ENCODE results near the gene C20orf202.
A peak's percentile ranks its signal among the peaks of the same experiment; 100 is the strongest.

C20orf202 gene

GRCh38 chr20:1185316-1185741, 17.9 kb upstream of the C20orf202 start:
- no peak for DNase-seq

GRCh38 chr20:1185790-1186334, 17.4 kb upstream of the C20orf202 start:
- DNase-seq = peak; percentile 37 to 41

GRCh38 chr20:1186367-1186991, 16.8 kb upstream of the C20orf202 start:
- DNase-seq = no peak

- no peak for DNase-seq
Measured at GRCh38 chr20:1187605-1188171, 15.6 kb upstream of the C20orf202 start.

GRCh38 chr20:1188347-1188746, 14.9 kb upstream of the C20orf202 start:
- no peak for DNase-seq

- DNase-seq = no peak
Measured at GRCh38 chr20:1189827-1190226, 13.4 kb upstream of the C20orf202 start.

GRCh38 chr20:1190847-1191246, 12.4 kb upstream of the C20orf202 start:
- DNase-seq = no peak

GRCh38 chr20:1191299-1191698, 12.0 kb upstream of the C20orf202 start:
- DNase-seq = no peak

- no peak for DNase-seq
Measured at GRCh38 chr20:1195226-1195625, 8.0 kb upstream of the C20orf202 start.

GRCh38 chr20:1196634-1197033, 6.6 kb upstream of the C20orf202 start:
- no peak for DNase-seq

GRCh38 chr20:1197801-1198200, 5.5 kb upstream of the C20orf202 start:
- no peak for DNase-seq

- no peak for DNase-seq
Measured at GRCh38 chr20:1198751-1199150, 4.5 kb upstream of the C20orf202 start.

GRCh38 chr20:1199212-1199873, 3.9 kb upstream of the C20orf202 start:
- no peak for DNase-seq

GRCh38 chr20:1199964-1200363, 3.3 kb upstream of the C20orf202 start:
- no peak for DNase-seq

- no peak for DNase-seq
Measured at GRCh38 chr20:1203630-1204029, 376 bp downstream of the C20orf202 start.

GRCh38 chr20:1204113-1204512, 859 bp downstream of the C20orf202 start:
- DNase-seq = no peak

- DNase-seq = no peak
Measured at GRCh38 chr20:1204576-1204975, 1.3 kb downstream of the C20orf202 start.

- DNase-seq = no peak
Measured at GRCh38 chr20:1205802-1206201, 2.5 kb downstream of the C20orf202 start.

GRCh38 chr20:1206366-1207148, 3.3 kb downstream of the C20orf202 start:
- no peak for DNase-seq

GRCh38 chr20:1207293-1207878, 4.1 kb downstream of the C20orf202 start:
- DNase-seq = no peak

- DNase-seq = no peak
Measured at GRCh38 chr20:1209447-1210387, 6.5 kb downstream of the C20orf202 start.

GRCh38 chr20:1210501-1210900, 7.2 kb downstream of the C20orf202 start:
- DNase-seq = no peak
